ENCODE results near the gene DUS2.
"Not testable (repeated sequence)": the region's sequence is repeated elsewhere in the genome, so short reads cannot be mapped to it uniquely, and the experiment has no call there.

Gene DUS2

DNA sequence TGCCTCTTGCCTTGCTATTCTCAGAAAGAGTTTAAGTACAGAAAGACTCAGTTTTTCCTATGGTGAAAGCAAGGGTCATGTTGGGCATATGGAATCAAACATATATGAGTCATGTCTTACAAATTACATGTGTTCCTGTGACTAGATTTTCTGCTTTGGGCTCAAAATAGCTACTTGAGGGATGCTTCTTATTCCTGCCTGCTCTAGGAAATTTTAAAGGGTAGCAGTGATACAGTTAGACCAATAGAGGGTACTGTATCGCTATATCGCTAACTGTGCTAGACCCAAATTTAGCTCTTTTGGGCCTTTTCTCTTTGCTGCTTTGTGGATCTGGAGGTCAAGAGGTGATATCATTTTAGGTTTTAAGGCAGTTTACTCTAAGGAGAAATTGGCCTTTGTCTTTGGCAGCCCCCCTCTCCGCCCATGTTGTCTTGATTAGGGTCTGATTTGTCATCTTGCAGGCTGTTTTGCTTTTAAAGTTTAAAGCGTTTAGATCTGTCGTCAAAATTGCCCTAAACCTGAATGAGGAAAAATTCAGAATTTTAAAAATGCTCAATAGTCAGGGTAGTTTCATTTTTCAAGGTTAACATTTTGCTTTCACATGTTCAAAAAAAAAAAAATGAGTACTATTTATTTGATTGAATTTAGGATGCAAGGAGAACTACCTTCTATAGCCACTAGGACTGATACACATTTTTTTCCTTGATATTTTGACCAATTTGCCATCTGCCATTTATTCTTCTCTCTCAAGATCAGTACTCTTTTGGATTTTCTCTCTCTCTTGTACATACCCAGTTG is 70.9 kb downstream of the DUS2 start:
- peak; percentile 17 for DNase-seq

DNA sequence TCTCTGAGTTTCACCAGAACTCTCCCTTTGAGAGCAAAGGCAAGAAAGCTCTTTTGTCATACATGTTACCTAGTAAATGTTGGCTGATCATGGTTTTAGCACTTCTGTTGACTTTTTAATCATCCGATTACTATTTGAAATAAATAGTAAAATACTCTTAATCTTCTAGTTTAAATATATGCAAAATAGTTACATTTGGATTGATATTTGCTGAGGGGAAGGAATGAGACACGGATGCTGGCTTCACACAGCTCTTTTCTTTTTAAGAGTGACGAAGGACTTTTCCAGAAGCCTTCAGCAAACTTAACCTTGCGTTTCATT is 71.5 kb downstream of the DUS2 start:
- no peak for DNase-seq

DNA sequence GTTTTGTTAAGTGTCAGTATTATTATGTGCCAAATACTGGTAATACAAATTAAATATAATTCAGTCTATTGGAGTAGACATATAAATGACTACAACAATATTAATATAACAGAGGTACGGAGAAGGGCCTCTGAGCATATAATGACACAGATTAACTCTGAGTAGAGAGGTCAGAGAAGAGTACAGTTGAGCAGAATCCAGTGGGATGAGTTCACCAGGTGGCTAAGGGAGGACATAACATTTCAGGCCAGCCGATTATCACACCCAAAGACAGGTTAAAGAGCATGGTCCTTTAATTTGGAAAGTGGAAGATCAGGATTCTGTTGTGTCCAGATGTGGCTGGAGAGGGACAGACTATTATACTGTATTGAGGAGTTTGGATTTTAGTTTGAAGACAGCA is 73.4 kb downstream of the DUS2 start:
- DNase-seq: no peak

DNA sequence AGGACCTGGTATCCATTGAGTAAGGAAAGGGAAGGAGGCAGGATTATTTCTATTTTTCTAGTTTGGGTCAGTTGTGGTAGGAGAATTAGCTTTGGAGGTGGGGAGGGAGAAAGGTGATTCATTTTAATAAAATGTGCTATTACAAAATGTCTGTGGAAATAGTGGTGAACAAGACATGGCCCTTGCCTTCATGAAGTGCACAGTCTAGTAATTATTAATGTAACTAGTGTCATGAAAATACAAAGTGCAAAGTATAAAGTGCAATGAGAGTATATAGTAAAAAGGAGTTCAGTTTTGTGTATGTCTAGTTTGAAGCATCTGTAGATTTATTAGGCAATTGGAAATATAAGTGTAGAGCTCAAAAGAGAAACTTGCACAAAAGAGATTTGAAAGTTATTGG is 74.0 kb downstream of the DUS2 start:
- DNase-seq: no peak

DNA sequence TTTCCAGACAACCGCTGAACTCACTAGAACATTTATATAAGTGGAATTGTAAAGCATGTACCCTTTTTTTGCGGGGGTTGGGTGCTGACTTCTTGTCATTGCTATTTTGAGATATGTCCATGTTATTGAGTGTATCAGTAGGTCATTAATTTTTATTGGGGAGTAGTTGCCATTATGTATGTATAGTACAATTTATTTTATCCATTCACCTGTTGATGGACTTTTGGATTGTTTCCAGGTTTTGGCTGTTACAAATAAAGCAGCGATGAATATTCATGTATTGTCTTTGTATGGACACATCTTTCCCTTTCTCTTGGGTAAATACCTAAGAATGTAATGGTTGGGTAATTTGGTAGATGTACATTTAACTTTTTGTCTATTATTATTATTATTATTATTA is 74.8 kb downstream of the DUS2 start:
- DNase-seq: no peak

DNA sequence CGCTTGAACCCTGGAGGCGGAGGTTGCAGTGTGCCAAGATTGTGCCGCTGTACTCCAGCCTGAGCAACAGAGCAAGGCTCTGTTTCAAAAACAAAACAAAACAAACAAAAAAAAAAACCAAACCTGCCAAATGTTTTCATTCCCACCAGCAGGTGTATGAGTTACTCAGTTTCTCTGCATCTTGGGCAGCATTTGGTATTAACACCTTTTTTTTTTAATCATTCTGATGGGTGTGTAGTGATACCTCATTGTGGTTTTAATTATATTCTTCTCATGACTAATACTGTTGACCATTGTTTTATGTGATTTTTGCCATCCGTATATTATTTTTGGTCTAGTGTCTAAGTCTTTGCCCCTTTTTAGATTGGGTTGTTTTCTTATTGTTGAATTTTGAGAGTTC is 77.4 kb downstream of the DUS2 start:
- DNase-seq: no peak

DNA sequence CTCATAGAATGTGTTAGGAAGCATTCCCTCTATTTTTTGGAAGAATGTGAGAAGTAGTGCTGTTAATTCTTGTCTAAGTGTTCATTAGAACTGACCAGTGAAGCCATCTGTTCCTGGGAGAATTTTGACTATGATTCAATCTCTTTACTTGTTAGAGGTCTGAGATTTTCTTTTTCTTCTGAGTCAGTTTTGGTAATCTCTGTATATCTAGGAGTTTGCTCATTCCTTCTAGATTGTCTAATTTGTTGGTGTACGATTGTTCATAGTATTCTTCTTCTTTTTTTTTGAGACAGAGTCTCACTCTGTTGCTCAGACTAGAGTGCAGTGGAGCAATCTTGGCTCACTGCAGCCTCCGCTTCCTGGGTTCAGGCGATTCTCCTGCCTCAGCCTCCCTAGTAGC is 82.5 kb downstream of the DUS2 start:
- no peak for DNase-seq

DNA sequence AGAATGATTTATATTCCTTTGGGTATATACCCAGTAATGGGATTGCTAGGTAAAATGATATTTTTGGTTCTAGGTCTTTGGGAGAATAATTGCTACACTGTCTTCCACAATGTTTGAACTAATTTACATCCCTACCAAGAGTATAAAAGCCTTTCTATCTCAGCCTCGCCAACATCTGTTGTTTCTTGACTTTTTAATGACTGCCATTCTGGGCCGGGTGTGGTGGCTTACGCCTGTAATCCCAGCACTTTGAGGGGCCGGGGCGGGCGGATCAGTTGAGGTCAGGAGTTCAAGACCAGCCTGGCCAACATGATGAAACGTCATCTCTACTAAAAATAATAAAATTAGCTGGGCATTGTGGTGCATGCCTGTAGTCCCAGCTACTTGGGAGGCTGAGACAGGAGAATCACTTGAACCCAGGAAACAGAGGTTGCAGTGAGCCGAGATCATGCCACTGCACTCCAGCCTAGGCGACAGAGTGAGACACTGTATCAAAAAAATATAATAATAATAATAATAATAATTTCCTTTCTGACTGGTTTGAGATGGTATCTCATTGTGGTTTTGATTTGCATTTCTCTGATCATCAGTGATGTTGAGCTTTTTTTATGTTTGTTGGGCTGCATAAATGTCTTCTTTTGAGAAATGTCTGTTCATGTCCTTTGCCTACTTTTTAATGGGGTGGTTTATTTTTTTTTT is 84.3 kb downstream of the DUS2 start:
- DNase-seq: not testable (repeated sequence)

DNA sequence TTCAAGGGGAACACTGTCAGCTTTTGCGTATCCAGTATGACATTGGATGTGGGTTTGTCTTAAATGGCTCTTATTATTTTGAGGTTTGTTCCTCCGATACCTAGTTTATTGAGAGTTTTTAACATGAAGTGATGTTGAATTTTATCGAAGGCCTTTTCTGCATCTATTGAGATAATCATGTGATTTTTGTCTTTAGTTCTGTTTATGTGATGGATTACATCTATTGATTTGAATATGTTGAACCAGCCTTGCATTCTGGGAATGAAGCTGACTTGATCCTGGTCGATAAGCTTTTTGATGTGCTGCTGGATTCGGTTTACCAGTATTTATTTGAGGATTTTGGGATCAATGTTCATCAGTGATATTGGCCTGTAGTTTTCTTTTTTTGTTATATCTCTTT is 86.1 kb downstream of the DUS2 start:
- DNase-seq: not testable (repeated sequence)

DNA sequence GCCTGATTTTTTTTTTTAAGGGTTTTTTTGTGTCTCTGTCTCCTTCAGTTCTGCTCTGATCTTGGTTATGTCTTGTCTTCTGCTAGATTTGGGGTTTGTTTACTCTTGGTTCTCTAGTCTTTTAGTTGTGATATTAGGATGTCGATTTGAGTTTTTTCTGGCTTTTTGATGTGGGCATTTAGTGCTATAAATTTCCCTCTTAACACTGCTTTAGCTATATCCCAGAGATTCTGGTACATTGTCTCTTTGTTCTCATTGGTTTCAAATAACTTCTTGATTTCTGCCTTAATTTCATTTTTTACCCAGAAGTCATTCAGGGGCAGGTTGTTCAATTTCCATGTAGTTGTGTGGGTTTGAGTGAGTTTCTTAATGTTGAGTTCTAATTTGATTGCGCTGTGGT is 87.5 kb downstream of the DUS2 start:
- not testable (repeated sequence) for DNase-seq

DNA sequence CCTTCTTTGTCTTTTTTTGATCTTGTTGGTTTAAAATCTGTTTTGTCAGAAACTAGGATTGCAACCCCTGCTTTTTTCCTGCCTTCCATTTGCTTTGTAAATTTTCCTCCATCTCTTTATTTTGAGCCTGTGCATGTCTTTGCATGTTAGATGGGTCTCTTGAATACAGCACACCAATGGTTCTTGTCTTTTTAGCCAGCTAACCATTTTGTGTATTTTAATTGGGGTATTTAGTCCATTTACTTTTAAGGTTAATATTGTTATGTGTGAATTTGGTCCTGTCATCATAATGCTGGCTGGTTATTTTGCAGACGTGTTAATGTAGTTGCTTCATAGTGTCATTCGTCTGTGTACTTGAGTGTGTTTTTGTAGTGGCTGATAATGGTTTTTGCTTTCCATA is 88.3 kb downstream of the DUS2 start:
- no peak for DNase-seq

DNA sequence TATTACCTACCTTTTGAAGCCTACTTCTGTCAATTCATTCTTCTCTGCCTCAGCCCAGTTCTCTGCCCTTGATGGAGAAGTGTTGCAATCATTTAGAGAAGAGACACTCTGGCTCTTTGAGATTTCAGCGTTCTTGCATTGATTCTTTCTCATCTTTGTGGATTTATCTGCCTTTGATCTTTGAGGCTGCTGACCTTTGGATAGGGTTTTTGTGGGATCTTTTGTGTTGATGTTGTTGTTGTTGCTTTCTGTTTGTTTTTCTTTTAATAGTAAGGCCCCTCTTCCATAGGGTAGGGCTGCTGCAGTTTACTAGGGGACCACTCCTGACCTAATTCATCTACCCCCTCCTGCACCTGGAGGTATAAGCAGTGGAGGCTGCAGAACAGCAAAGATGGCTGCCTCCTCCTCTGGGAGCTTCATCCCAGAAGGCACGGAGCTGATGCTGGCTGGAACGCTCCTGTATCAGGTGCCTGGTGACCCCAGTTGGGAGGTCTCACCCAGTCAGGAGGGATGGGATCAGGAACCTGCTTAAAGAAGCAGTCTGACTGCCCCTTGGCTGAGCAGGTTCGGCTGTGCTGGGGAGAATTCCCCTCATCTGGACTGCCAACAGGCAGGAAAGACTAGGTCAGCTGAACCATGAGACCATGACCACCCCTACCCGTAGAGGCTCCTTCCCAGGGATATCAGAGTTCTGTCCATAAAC is 90.1 kb downstream of the DUS2 start:
- no peak for DNase-seq

DNA sequence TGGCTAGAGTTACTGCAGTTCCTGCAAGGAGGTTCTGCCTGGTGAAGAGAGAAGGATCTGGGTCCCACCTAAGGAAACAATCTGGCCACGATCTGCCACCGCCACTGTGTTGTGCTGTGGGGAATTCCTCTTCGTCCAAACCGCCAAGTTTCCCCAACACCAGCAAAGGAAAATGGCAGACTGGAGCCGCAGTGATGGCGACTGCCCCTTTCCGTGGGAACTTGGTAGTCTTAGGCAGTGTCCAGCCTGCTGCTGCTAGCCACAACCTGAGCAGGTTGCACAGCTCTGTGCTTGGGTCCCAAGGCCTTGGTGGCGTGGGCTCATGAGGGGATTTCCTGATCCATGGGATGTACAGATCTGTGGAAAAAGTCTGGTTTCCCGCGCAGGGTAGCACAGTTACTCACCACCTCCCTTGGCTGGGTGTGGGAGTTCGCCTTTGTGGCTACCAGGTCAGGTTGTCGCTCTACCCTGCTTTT is 90.7 kb downstream of the DUS2 start:
- no peak for DNase-seq

DNA sequence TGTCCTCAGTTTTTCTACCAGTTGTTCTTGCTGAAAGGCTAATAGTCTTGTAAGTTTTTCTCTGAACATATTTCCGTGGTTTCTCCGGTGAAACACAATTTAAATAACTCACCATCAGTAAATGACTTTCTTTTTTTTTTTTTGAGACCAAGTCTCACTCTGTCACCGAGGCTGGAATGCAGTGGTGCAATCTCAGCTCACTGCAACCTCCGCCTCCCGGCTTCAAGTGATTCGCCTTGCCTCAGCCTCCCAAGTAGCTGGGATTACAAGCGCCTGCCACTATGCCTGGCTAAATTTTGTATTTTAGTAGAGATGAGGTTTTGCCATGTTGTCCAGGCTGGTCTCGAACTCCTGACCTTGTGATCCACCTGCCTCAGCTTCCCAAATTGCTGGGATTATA is 91.9 kb downstream of the DUS2 start:
- DNase-seq: not testable (repeated sequence)

DNA sequence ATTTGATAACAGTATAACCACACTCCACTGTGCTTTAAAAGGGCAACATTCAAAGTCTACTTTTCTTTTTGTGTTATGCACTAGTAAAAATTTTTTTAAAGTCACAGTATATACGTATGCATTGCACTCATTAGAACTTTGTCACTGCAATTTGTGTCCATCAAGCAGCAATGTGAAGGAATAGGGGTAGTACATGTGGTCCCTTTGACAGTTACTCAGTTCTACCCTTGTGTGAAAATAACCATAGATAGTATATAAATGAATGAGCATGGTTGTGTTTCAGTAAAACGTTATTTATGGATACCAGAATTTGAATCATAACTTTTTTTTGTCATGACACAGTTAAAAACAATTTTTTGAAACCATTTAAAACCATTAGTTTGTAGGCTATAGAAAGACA is 92.8 kb downstream of the DUS2 start:
- no peak for DNase-seq

DNA sequence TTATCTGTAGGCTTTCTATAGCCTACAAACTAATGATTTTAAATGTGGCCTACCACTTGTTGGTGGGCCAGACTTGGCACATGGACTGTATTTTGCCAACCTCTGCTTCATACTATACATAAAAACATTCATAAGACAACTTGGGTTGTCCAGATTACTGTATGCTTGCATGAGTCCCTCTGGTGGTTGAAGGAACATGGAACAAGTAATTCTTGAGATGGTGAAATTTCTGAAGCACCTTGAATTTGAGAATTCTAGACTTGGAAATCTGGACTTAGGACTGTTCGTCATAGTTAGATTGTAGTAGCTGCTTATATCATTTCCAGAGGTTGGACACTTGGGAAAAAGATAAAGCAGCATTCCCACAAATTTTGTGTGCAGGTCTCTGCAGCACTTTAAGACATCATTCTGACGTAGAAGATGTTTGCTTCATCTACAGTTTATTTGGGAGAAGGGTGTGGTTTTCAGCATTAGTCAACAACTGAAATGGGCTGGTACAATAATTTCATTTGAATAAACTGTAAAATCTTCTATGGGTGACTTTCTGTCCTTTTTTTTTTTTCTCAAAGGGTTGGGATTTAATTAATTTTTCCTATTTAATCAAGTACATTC is 93.3 kb downstream of the DUS2 start:
- DNase-seq: no peak

DNA sequence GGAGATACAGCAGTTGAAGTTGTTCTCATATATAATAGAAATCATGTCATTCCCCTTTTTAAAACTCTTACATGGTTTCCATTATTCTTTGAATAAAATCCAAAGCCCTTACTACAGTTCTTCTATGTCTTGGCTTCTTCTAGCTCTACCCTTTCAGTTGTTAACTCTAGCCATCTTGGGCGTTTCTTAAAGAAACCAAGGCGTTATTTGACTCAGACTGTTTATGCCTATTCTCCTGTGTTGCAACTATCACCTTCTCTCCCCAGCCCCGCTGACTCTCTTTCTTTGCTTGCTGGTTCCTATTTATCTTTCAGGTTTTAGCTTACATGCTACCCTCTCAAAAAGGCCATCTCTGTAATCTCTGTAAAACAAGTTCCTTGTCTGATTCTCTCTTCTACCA is 94.8 kb downstream of the DUS2 start:
- DNase-seq: no peak

DNA sequence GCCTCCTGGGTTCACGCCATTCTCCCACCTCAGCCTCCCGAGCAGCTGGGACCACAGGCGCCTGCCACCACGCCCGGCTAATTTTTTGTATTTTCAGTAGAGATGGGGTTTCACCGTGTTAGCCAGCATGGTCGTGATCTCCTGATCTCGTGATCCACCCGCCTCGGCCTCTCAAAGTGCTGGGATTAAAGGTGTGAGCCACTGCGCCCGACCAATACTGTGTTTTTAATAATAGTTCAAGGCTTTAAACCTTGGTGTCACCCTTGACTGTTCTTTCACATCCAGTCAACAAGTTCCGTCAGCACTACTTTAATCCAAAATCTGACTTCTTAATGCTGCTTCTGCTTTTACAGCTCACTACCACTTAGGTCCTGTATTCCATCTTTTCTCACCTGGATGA is 95.9 kb downstream of the DUS2 start:
- not testable (repeated sequence) for DNase-seq

DNA sequence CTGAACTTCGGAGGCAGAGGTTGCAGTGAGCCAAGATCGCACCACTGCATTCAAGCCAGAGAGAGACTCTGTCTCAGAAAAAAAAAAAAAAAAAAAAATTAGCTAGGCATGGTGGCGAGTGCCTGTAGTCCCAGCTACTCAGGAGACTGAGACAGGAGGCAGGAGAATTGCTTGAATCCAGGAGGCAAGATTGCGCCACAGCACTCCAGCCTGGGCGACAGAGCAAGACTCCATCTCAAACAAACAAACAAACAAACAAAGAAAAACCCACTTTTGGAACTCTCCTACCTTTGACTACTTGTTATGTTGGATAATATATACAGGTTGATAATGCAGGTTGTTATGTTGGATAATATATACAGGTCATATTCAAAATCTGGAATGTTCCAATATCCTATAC is 97.4 kb downstream of the DUS2 start:
- DNase-seq: not testable (repeated sequence)

DNA sequence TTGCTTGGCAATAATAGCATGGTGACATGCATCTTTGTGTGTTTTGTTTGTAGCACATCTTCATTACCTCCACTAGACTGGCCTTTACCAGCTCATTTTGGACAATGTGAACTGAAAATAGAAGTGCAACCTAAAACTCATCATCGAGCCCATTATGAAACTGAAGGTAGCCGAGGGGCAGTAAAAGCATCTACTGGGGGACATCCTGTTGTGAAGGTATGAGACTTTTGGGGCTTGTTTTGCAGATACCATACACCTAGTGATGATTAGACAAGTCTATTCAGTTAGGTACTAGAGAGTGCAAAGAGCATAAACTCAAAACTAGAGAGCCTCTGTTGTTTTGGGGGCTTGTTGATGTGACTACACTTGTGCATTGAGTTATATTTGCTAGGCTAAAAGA is 103.3 kb downstream of the DUS2 start:
- DNase-seq: no peak

DNA sequence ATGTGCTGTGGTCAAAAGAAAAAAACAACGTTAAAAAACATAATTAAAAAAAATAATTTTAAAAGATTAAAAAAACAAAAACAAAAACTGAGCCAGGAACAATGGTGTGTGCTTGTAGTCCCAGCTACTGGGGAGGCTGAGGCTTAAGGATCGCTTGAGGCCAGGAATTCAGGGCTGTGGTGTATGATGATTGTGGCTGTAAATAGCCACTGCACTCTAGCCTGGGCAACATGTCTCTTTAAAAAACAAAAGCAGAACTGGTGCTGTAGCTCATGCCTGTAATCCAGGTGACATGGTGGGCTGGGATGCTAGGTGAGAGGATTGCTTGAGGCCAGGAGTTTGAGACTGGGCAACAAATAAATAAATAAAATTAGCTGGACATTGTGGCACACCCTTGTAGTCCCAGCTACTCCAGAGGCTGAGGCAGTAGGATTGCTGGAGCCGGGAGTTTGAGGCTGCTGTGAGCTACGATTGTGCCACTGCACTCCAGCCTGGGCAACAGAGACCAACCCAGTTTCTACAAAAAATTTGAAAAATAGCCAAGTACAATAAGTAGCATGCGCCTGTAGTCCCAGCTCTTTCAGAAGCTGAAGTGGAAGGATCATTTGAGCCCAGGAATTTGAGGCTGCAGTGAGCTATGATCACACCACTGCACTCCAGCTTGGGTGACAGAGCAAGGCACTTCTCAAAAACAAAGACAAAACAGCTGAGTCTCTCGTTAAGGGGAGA is 105.7 kb downstream of the DUS2 start:
- no peak for DNase-seq
